Neural progenitor cell (in vitro differentiated cells): Measurements from ENCODE around the gene SLX9.
"Not testable (repeated sequence)": the region's sequence is repeated elsewhere in the genome, so short reads cannot be mapped to it uniquely, and the experiment has no call there.

Experiments used
- EZH2phosphoT487 ChIP-seq: fragments of 200-600 bp; sonication (generic); IDR thresholded peaks from 2 replicates; pipeline ENCODE4 v1.6.1; 2017; ENCODE audit warnings: antibody characterized with exemption
- TF ChIP-seq, protein P1 (sequence below): fragments of 200-600 bp; sonication (generic); IDR thresholded peaks from 2 replicates; pipeline ENCODE4 v1.5.1; 2017; ENCODE audit warnings: antibody characterized with exemption, mild to moderate bottlenecking

DNA sequence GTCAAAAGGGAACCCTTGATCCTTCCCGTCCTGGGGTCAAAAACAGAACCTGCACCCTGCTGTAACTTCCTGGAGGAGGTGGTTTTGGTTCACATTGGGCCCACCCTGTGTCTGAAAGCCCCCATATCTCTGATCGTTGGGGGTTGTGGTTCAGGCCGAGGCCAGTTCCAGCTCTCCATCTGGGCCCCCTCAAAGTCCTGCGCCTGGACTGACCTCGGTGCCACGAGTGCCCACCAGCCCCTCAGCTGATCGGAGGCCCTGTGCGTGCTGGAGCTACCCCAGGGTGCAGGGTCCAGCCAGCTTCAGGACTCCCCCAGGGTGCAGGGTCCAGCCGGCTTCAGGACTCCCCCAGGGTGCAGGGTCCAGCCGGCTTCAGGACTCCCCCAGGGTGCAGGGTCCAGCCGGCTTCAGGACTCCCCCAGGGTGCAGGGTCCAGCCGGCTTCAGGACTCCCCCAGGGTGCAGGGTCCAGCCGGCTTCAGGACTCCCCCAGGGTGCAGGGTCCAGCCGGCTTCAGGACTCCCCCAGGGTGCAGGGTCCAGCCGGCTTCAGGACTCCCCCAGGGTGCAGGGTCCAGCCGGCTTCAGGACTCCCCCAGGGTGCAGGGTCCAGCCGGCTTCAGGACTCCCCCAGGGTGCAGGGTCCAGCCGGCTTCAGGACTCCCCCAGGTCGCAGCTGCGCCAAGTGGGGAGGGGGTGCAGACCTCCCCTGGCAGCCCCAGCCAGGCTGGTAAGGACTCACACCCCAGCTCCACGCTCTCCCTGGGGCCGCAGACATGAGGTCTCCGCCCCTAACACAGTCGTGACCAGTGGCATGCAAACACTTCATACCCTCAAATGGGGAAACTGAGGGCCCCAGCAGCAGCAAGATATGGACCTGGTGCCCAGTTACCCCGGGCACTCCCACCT lies 27.1 kb upstream of the SLX9 start:
- TF ChIP-seq, protein P1, sequence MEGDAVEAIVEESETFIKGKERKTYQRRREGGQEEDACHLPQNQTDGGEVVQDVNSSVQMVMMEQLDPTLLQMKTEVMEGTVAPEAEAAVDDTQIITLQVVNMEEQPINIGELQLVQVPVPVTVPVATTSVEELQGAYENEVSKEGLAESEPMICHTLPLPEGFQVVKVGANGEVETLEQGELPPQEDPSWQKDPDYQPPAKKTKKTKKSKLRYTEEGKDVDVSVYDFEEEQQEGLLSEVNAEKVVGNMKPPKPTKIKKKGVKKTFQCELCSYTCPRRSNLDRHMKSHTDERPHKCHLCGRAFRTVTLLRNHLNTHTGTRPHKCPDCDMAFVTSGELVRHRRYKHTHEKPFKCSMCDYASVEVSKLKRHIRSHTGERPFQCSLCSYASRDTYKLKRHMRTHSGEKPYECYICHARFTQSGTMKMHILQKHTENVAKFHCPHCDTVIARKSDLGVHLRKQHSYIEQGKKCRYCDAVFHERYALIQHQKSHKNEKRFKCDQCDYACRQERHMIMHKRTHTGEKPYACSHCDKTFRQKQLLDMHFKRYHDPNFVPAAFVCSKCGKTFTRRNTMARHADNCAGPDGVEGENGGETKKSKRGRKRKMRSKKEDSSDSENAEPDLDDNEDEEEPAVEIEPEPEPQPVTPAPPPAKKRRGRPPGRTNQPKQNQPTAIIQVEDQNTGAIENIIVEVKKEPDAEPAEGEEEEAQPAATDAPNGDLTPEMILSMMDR = not testable (repeated sequence)
- TF ChIP-seq EZH2phosphoT487 = not testable (repeated sequence)
